H1 (cell line): ENCODE measurements around the gene ST6GALNAC4. TPM values are rescaled to one million over a fixed set of nuclear protein-coding genes. Genes with fewer than 3 reads are reported as not detected.

ENCODE experiments used
- E2F6 ChIP-seq: IDR thresholded peaks from 2 replicates; pipeline ENCODE4 v1.6.1; 2012; ENCODE audit warnings: inconsistent platforms
- EGR1 ChIP-seq: IDR thresholded peaks from 2 replicates; pipeline ENCODE4 v1.6.1; 2011; ENCODE audit warnings: low read depth, low read length, borderline replicate concordance
- MAX ChIP-seq: IDR thresholded peaks from 2 replicates; pipeline ENCODE4 v1.6.1; 2012; ENCODE audit warnings: inconsistent platforms
- POLR2A ChIP-seq, 2 experiments: IDR thresholded peaks; 1 replicate in 1 of 2; 2 replicates in 1 of 2; pipeline ENCODE4 v1.6.1; 2011; ENCODE audit warnings: low read depth in 2 of 2, low read length in 2 of 2, mild to moderate bottlenecking in 2 of 2; ENCODE audit errors: control extremely low read depth in 1 of 2
- TAF7 ChIP-seq: optimal IDR thresholded peaks from 2 replicates; pipeline ENCODE3; 2011; ENCODE audit warnings: low read depth, mild to moderate bottlenecking, inconsistent platforms, low read length, moderate library complexity, borderline replicate concordance
- TBP ChIP-seq: IDR thresholded peaks from 2 replicates; pipeline ENCODE4 v1.6.1; 2011; ENCODE audit warnings: low read depth, low read length, improper control_type of control experiment
- TCF12 ChIP-seq: IDR thresholded peaks from 2 replicates; pipeline ENCODE4 v1.6.1; 2011; ENCODE audit warnings: low read depth, mild to moderate bottlenecking, low read length
- TEAD4 ChIP-seq: IDR thresholded peaks from 2 replicates; pipeline ENCODE4 v1.6.1; 2012; ENCODE audit warnings: low read depth, low read length, inconsistent platforms, mixed read lengths
- polyA plus RNA-seq, 7 experiments: library from polyadenylated mRNA; depleted of rRNA in 3 of 7; stranded (reverse) in 5 of 7; unstranded in 2 of 7; fragments of >200 nt in 5 of 7; fragments of 200-250 nt in 2 of 7; gene quantifications; 1 replicate in 5 of 7; 2 replicates in 1 of 7; 4 replicates in 1 of 7; pipeline versions ENCODE4 v1.2.1 to v1.2.3, GENCODE V29; 2011 to 2013; ENCODE audit warnings: missing spikeins in 2 of 7, mixed read lengths in 2 of 7
- total RNA-seq: library from RNA; stranded (reverse); fragmentation: NEBNext Ultra II Directional; extraction: Animal tissue kit (Norgen Biotek cat#: 25700); gene quantifications from 2 replicates; pipeline ENCODE4 v1.2.1, GENCODE V29; 2021

Gene ST6GALNAC4
- total and polyA plus RNA-seq, 2 of the 8 experiments (the other 6 are each of a cell fraction or from before 2014, with no cell fraction given): 21.8 to 34.1 TPM

DNA sequence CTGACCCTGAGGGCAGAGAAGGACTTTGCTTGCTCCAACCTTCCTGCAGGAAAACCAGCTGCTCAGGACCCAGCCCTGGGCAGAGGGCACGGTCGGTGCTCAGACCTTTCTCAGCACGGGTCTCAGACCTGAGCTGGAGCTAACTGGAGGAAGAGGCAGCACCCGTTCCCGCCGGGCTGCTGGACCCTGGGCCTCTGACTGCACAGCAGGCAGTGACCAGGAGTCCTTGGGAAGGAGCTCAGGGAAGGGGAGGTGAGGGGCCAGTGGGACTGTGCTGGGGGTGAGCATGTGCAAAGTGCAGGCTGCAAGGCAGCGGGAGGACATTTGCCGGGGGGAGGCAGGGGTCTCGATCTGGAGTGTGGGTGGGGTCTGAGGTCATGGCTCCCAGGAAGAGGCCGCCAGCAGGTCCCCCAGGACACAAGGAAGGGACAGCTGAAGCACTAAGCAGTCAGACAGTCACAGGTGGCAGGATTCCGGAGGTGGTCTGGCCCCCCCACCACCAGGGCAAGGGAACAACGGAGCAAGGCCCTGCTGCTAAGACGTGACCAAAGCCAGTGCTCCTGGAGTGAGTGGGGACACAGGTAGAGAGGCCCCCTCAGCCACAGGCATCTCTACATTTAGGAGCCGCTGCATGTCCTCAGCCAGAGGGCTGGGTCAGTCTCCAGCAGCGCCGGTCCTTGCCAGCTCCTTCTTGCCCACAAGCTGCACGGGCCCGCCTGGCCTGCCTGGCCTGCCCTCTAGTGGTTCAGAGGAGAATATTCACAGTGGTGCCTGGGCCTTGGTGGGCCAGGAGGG is 25.6 kb upstream of the ST6GALNAC4 start (continued):
- TF ChIP-seq MAX (peak; percentile 65), E2F6 (no peak), POLR2A (IDR thresholded peaks at IDR 0.05; ENCODE audit: control extremely low read depth in 1 of 2, low read depth in 2 of 2, low read length in 2 of 2) (no peak), TEAD4 (0 out of 2 replicates have a peak, but pooled peaks have one; percentile 9), EGR1 (0 out of 2 replicates have a peak, but pooled peaks have one; percentile 21), TBP (no peak), TAF7 (peak; percentile 29), TCF12 (no peak)
